Body of pancreas (tissue), 4 donors: ENCODE measurements around the gene SCUBE1.

Experiments used
- CTCF ChIP-seq, 7 experiments: fragments of 450-650 bp in 4 of 7; fragments of 200-600 bp in 3 of 7; sonication (generic) in 3 of 7; IDR thresholded peaks; one replicate each; pipeline ENCODE4 v1.5.1; 2016 to 2019; ENCODE audit warnings: antibody characterized with exemption in 7 of 7
- POLR2A ChIP-seq, 3 donors: fragments of 450-650 bp; IDR thresholded peaks; one replicate each; pipeline ENCODE4 v1.6.1; 2016; ENCODE audit warnings: antibody characterized with exemption in 3 of 3, mild to moderate bottlenecking in 2 of 3

- TF ChIP-seq CTCF (IDR thresholded peaks at IDR 0.05) (no peak), POLR2A (IDR thresholded peaks at IDR 0.05) (peak in 1 of 3 donors; percentile 10)
Observed at GRCh38 chr22:43185860-43186261, 157.3 kb downstream of the SCUBE1 start.
